HG03196 (cell line): ENCODE results near the gene ADGRD2.
"Not testable (repeated sequence)": the region's sequence is repeated elsewhere in the genome, so short reads cannot be mapped to it uniquely, and the experiment has no call there.

Experiments
- ATAC-seq: cut with Tn5 transposase; IDR thresholded peaks from one replicate; pipeline ENCODE4 v1.9.1; 2021; ENCODE audit not compliant: unreplicated experiment

ADGRD2 gene, protein sequence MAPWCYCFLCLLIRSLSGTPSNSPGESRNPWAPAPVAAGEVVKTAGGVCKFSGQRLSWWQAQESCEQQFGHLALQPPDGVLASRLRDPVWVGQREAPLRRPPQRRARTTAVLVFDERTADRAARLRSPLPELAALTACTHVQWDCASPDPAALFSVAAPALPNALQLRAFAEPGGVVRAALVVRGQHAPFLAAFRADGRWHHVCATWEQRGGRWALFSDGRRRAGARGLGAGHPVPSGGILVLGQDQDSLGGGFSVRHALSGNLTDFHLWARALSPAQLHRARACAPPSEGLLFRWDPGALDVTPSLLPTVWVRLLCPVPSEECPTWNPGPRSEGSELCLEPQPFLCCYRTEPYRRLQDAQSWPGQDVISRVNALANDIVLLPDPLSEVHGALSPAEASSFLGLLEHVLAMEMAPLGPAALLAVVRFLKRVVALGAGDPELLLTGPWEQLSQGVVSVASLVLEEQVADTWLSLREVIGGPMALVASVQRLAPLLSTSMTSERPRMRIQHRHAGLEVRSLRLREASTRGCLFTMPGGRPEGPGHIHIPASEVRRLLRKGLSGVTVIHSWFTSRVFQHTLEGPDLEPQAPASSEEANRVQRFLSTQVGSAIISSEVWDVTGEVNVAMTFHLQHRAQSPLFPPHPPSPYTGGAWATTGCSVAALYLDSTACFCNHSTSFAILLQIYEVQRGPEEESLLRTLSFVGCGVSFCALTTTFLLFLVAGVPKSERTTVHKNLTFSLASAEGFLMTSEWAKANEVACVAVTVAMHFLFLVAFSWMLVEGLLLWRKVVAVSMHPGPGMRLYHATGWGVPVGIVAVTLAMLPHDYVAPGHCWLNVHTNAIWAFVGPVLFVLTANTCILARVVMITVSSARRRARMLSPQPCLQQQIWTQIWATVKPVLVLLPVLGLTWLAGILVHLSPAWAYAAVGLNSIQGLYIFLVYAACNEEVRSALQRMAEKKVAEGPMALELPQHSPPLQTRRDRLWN

DNA sequence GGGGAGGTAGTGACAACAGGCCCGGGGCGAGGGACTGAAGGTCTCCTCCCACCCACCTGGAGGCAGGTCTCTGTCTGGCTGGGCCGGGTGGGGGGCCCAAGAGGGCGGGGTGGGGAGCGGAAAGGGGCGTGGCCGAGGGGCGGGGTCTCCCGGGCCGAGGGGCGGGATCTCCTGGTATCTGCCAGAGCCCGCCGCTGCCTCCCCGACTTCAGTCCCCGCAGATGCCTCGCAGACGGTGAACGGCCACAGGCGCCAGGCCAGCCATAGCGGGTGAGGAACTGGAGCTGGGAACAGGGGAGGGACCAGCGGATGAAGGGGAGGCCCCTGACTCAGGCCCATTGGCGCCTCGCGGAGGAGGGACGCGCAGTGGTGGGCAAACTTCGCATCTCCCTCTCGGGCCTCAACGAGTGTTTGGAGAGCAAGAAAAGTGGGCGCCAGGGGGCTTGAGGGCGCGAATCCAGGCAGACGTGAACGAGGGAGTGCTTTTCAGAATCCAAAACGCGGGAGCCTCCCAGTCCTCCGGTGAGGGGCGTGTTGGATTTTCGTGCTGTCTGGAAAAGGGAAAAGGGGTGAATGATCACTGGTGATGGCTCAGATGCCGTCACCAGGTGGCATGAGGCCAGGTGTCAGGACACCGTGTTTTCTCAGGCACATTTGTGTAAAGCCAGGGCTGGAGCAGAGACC, at the start of gene ADGRD2:
Gene ADGRD2, plus strand, starts transcription at position 211 of the 684 bp plus-strand sequence. CDS start 1,216 bp downstream, outside the sequence.
- ATAC-seq: no peak

DNA sequence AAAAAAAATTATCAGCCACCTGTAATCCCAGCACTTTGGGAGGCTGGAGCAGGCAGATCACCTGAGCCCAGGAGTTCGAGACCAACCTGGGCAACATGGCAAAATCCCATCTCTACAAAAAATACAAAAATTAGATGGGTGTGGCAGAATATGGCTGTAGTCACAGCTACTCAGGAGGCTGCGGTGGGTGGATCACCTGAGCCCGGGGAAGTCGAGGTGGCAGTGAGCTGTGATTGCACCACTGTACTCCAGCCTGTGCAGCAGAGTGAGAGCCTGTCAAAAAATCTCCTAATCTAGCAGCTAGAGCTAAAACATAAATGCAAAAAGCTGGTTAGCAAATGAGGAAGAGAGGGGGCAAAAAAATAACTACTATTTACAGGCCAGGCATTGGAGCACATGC, 47.0 kb upstream of the ADGRD2 start:
- no peak for ATAC-seq

DNA sequence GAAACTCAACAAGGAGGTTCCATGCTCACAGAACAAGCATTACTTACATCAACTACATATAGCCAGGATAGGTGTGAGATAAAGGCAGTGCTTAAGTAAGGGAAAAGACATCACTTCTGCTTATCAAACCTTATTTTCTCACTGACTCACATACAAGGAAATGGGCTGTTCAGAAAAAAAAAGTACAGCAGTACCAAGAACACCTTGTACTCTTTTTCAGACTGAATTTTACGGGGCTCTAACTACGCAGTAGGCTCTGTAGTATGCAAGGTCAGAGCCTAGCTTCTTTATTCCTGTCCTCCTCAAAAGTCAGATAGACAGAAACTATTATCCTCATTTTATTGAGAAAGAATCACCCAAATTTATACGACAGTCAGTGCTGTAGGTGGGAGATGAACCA, 40.8 kb upstream of the ADGRD2 start:
- no peak for ATAC-seq

DNA sequence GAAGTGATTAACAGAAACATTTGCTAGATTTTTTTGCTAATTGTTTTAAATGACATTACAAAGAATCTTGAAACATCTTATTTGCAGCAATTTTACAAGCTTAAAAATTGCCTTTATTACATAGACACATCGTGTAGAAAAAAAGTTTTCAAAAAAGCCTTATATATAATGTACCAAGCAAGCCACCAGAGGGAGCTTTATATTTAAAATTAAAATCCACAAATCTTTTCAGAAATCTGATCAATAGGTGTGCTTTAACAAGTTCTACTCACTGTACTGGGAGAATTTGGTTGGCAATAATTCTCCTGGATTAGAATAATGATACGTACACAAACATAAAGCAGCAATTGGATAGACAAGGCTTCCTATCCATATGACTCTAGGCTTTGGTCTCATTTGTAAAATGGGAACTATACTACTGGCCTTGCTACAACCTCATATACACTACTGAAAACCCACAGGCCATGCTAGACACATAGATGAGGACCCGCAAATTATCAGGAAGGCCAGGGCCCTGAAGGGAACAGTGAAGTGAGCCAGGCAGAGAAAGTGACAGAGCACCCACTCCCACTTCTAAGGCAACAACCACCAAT, 39.8 kb upstream of the ADGRD2 start:
- no peak for ATAC-seq

DNA sequence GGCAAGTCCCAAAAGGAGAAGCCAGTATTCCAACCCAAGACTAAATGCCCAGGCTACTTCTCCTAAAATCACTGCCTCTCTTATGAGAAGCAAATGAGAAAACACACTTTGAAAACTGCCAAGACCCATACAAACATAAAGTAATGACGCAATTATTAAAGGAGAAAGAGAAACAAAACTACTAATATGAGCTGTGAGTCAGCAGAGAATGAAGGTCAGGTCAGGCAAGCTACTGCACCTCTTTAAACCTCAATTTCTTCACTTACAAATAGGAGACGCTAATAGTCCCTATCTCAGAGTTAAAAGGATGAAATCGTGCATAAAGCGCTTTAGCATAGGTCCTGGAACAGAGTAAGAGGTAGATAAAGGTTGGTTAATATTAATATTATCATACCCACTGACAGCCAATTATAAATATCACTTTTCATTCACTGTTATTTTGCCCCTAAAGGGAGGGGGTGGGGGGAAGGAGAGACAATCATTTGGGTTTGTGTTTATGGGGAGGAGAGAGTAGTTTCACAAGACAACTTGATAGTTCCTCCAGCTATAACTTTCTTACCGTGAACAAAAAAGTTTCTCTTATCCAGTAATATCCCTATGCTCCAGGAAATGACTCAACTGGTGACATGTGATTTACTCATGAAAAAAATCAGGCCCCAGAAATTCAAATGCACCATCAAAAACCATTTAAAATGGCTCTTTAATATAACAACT, 38.6 kb upstream of the ADGRD2 start:
- no peak for ATAC-seq

DNA sequence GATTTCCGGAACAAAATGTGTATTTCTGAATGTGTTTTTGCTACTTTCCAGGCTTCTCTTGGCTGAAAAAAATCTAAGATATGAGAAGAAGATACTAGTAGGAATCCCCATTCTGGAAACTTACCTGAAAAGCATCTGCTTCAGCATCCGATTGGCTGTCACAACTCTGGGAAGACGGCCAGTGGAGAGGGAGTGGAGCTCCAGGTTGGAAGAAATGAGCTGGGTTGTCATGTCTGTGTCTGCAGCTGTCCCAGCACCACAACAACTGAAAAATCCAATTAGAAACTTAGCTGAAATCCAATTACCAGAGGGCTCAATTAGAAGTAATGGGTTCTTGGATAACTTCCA, 38.0 kb upstream of the ADGRD2 start:
- ATAC-seq: no peak

DNA sequence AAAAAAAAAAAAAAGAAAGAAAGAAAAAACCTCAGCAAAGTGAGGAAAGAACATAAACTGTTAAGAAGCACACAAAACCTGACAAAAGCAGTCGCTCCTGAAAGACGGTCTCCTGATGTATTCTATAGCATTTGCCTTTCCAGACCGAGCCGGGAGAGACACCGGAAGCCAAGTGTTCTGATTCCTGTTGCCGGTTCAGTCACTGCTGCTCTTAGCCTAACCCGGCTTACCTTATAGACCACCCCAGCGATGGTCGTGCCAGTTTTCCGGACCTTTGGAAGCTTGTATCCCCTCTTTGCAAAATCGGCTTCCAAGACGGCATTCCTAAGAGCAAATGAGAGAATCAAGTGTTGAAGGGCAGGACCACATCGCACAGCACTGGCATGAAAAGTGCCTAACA, 35.6 kb upstream of the ADGRD2 start:
- ATAC-seq: no peak

DNA sequence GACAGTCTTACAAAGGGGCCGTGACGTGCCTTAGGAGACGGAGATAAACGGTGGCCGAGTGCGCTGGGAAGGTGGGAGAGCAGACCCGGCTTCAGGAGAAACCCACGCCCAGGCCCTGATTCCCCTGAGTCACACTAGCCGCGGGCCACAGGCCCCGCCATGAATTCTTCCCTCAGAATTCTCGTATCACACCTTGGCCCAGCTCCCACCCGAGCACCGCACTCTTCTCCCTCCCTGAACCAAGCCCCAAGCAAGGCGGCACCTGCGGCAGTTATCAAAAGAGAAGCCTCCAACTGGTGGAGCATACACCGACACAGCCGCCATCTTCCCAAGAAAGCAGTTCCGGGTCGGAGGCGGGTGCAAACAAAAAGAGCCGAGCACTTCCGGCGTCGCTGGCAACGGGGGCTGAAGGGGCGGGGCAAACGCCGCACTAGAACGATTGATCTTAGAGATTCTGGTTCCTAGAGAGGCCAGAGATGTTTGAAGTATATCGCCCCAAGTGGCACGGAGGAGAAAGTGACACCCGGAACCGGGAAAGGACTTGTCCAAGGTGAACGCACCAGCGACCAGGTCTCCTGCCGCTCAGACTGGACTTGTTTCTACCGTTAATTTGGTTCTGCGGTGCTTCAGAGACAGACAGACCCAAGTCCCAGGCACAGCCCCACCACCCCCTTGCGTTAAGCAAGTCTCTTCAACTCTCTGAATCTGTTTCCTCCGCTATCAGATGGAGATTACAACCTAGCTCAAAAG, 35.0 kb upstream of the ADGRD2 start, which contains the start of gene PSMB7:
Gene PSMB7, minus strand, starts transcription at position 341 of the 750 bp plus-strand sequence. Its CDS starts 17 bp downstream, at position 324.
- ATAC-seq: peak; percentile 88

DNA sequence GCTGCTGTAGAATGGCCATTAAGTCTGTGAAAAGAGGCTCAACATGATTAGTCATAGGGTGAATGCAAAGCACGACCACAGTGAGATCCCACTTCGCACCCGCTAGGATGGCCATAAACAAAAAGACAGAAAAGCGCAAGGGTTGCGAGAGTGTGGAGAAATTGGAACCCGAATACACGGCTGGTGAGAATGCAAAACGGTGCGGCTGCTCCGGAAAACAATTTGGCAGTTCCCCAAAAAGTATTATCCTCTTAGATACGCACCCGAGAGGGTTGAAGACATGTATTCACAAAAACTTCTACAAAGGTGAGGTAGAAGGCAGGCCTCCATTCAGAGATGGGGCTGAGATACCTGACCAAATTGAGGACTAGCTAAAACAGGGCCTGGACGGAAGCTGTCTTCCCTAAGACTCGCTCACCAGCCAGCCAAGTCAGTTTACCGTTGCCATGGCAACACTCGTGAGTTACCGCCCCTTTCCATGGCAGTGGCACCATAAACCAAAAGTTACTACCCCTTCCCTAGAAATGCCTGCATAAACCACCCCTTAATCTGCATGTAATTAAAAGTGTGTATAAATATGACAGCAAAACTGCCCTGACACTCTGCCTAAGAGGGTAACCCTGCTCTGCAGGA, 34.3 kb upstream of the ADGRD2 start:
- no peak for ATAC-seq

DNA sequence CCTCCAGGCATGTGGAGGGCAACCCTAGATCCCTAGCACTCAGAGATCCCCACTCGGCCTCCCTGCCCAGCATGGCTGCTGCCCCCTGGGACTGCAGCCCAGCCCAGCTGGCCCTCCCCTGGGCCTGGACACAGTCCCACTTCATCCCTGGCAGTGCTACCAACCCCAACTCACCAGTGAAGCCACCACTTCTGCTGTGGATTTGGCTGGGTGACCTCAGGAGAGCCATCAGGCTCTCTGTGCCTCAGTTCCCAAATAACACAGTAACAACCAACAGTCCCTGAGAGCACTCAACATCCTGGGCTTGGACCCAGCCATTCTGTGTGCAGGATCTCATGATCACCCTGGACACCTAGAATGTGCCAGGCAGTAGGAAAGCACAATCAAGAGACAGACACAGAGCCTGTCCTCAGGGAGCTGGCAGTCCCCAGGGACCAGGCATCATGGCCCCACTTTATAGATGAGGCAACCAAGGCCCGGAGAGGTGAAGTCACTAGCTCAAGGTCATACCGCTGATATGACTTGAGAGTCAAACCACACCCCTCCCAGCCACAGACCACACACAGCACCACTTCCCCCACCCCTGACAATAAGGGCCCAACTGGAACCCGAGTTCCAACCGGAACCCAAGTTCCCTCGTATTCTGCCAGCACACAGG, 30.3 kb upstream of the ADGRD2 start:
- ATAC-seq: no peak

DNA sequence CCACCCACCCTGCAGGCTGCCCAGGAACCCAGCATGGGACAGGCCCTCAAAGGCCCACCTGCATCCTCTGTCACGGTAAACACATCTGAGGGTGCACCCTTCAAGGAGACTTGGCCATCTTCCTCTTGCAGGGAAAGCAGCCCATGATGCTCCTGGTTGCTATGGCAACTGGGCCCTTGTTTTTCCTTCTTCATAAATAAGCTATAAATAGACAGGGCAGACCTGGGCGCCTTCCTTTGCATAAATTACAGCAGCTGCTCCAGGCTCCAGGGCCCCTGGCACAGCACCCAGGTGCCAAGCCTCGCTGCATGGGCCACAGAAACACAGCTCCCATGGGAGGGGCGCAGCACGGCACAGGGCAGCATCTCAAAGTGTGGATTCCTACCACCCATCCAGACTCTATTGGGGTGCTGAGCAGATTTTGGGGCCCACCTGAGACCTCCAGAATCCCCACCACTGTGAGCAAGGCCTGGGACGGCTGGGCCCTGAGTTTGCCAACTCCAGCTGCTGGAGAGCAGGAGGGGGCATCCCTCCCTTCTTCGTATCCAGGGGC, 29.2 kb upstream of the ADGRD2 start:
- ATAC-seq: no peak

DNA sequence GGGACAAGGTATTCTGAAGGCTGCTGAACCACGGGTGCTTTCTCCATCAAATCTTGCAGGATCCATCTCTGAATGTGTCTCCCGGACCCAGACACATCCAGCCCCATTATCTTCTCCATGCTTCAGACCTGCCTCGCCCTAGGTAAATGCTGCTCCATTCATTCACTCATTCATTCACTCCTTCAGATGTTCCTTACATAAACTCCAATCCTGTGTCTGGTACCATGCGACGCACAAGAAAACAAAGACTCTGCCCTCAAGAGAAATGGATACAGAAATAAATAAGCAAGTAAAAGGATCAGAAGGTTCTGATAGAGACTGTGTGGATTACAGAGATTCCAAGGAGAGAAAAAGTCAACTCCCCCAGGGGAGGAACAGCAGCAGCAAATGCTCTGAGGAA, 27.1 kb upstream of the ADGRD2 start:
- ATAC-seq: no peak

DNA sequence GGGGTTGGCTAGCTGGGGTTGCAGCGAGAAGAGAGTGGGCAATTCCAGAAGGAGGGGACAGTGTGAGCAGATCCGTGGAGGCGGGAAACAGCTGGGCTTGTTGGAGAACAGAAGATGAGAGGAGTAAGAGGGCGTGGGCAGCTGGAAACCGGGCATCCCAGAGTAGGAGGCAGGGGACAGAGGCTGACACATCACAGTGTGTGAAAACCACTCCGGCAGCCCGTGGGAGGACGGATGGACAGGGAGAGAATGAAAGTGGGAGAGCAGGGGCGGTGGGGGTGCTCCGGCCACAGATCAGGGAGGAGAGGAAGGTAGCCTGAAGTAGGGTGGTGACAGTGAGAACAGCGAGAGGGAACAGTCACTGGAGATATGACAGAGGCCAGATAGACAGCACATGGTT, 26.7 kb upstream of the ADGRD2 start:
- ATAC-seq: no peak

DNA sequence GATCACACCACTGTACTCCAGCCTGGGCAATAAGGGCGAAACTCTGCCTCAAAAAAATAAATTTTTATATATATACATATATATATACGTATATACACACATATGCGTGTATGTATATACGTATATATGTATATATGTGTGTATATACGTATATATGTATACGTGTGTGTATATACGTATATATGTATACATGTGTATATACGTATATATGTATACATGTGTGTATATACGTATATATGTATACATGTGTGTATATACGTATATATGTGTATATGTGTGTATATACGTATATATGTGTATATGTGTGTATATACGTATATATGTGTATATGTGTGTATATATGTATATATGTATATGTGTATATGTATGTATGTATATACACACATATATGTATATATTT, 24.5 kb upstream of the ADGRD2 start:
- not testable (repeated sequence) for ATAC-seq

DNA sequence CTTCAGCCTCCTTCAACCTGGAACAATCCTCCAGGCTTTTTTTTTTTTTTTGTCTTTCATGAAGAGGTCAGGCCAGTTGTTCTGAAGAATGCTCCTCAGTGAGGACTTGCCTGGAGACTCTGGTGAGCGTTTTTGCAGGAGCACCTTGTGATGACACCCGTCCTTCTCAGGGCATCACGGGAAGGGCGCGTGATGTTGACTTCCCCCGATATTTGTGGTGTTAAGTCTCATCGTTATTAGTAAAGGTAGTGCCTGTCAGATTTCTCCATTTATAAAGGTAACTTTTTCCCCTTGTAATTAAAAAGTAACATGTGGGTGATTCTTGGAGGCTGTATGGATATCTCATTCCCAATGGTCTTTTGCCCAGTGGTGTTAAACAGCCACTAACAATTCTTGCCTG, 23.9 kb upstream of the ADGRD2 start:
- ATAC-seq: no peak

DNA sequence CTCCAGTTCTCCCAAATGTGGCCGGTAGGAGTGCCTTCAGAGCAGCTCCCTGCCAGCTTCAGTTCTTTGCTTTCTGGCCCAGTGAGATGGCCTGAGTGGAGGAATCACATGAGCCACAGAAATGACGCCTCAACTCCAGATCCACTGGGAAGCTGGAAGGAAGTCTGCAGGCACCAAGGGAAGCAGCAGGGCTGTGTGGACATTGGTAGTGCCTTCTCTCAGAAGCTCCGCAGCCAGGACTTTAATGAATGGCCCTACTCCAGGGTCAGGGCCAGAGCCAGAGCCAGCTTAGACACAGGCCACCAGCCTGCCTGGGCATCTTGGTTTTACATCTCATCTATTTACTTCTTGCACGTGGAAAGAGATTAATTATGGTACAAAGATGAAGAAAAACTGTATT, 23.0 kb upstream of the ADGRD2 start:
- ATAC-seq: no peak

DNA sequence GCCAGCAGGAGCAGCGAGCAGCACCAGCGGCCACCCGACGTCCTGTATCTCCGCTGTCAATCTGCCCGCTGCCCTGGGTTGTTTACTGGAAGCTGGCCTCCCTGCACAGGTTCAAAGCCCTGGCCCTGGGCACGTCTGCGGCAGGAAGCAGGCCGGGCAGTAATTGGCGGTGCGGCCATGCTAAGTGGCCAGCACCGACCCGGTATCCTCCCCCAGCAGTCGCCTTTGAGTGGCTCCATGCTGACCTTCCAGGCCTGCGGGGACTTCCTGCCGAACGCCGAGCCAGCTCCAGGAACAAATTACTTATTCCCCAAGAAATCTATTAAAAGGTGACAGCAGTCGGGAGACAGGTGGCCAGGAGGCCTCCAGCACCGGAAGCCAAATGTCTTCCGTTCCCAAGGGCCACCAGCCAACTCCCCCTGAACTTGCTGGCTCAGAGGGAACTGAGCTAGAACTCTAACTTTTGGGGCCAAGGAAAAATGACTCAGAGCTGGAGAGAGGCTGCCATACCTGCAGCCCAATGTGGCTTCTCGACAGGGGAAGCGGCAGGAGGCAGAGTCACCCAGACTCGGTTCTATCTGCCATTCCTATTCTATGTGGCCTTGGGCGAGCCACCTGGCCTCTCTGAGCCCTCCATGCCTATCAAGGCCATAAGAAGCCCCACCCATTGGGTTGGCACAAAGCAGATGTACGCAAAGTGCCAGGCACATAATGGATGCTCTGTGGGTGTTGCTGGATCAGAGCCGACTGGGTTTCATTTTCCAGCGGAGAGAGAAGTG, 21.3 kb upstream of the ADGRD2 start:
- ATAC-seq: no peak

DNA sequence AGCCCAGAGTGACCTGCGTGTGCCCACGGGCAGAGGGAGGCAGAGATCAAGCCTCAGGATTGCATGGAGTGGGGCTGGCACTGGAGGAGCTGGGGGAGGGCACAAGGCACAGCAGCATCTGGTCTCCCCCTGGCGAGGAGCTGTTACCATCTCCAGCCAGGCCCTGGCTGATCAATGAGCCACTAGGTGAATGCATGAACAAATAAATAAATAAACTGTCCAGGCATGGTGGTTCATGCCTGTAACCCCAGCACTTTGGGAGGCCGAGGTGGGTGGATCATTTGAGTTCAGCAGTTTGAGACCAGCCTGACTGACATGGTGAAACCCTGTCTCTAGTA, 20.8 kb upstream of the ADGRD2 start:
- no peak for ATAC-seq
